ENCODE results near the gene RFXANK. TPM values are rescaled to one million over a fixed set of nuclear protein-coding genes. Genes with fewer than 3 reads are reported as not detected.
"Not testable (repeated sequence)": the region's sequence is repeated elsewhere in the genome, so short reads cannot be mapped to it uniquely, and the experiment has no call there.

The RFXANK gene
- total RNA-seq, 1 experiment from 2014 or later, result 73.4 TPM

GRCh38 chr19:19215792-19216191 is 23.7 kb downstream of the RFXANK start:
- intact Hi-C loops (cut with micrococcal nuclease; ENCODE audit: unreplicated experiment), result no loop called here
- no peaks in the 10 kb centered on the region for H3K9me3 ChIP-seq
- H3K36me3 ChIP-seq (ENCODE audit: control insufficient read depth, insufficient read depth, low read length), result no peaks in the 10 kb centered on the region
- no peak overlapping the region for H3K4me3 Mint-ChIP-seq (ENCODE audit: unreplicated experiment)
- H3K27me3 ChIP-seq (replicated peaks; ENCODE audit: control insufficient read depth, insufficient read depth, low read length), result no peaks in the 10 kb centered on the region
- no peak overlapping the region for H3K4me3 ChIP-seq (ENCODE audit: low read depth, low read length)
- no peak for DNase-seq
- H3K27me3 Mint-ChIP-seq (ENCODE audit: insufficient read depth, unreplicated experiment), result peaks cover 8% of the 10 kb centered on the region
- no peak overlapping the region for H3K27ac Mint-ChIP-seq (ENCODE audit: unreplicated experiment)
- H3K9me3 Mint-ChIP-seq (ENCODE audit: unreplicated experiment), result no peaks in the 10 kb centered on the region
- H3K36me3 Mint-ChIP-seq (ENCODE audit: insufficient read depth, unreplicated experiment), result no peaks in the 10 kb centered on the region
- POLR2A ChIA-PET, result no interaction called here
- TF ChIP-seq CTCF (IDR thresholded peaks at IDR 0.05; ENCODE audit: insufficient read depth in 1 of 2, low read depth in 1 of 2, low read length in 1 of 2, severe bottlenecking in 1 of 2, unreplicated experiment in 1 of 2), result no peak
- CTCF ChIA-PET, result interaction anchor here (1.7 kb wide), 1 partner anchor 9 kb away, joined by 6 read pairs; no protein-coding TSS in a partner anchor
- no peaks in the 10 kb centered on the region for H3K4me1 ChIP-seq
- no TSS peak for BruUV-seq (replicated peaks)
- no peaks in the 10 kb centered on the region for H3K4me1 Mint-ChIP-seq (ENCODE audit: low read depth, unreplicated experiment)

- BruUV-seq (replicated peaks), result no TSS peak
- H3K4me3 ChIP-seq (ENCODE audit: low read depth, low read length), result no peak overlapping the region
- no peaks in the 10 kb centered on the region for H3K36me3 ChIP-seq (ENCODE audit: control insufficient read depth, insufficient read depth, low read length)
- POLR2A ChIA-PET, result no interaction called here
- no peak for TF ChIP-seq CTCF (IDR thresholded peaks at IDR 0.05; ENCODE audit: insufficient read depth in 1 of 2, low read depth in 1 of 2, low read length in 1 of 2, severe bottlenecking in 1 of 2, unreplicated experiment in 1 of 2)
- no peak overlapping the region for H3K4me3 Mint-ChIP-seq (ENCODE audit: unreplicated experiment)
- H3K27me3 ChIP-seq (replicated peaks; ENCODE audit: control insufficient read depth, insufficient read depth, low read length), result no peaks in the 10 kb centered on the region
- DNase-seq, result peak in 1 of 2 experiments; percentile 55
- peaks cover 8% of the 10 kb centered on the region for H3K27me3 Mint-ChIP-seq (ENCODE audit: insufficient read depth, unreplicated experiment)
- intact Hi-C loops (cut with micrococcal nuclease; ENCODE audit: unreplicated experiment), result no loop called here
- no peak overlapping the region for H3K27ac Mint-ChIP-seq (ENCODE audit: unreplicated experiment)
- no peaks in the 10 kb centered on the region for H3K9me3 Mint-ChIP-seq (ENCODE audit: unreplicated experiment)
- no peaks in the 10 kb centered on the region for H3K4me1 Mint-ChIP-seq (ENCODE audit: low read depth, unreplicated experiment)
- CTCF ChIA-PET, result no interaction called here
- H3K4me1 ChIP-seq, result no peaks in the 10 kb centered on the region
- no peaks in the 10 kb centered on the region for H3K36me3 Mint-ChIP-seq (ENCODE audit: insufficient read depth, unreplicated experiment)
- H3K9me3 ChIP-seq, result no peaks in the 10 kb centered on the region
These were observed 25.0 kb downstream of the RFXANK start for GRCh38 chr19:19217099-19217498.

- H3K4me1 Mint-ChIP-seq (ENCODE audit: low read depth, unreplicated experiment), result no peaks in the 10 kb centered on the region
- no peaks in the 10 kb centered on the region for H3K9me3 ChIP-seq
- no peaks in the 10 kb centered on the region for H3K36me3 ChIP-seq (ENCODE audit: control insufficient read depth, insufficient read depth, low read length)
- no TSS peak for BruUV-seq (replicated peaks)
- H3K27me3 Mint-ChIP-seq (ENCODE audit: insufficient read depth, unreplicated experiment), result peaks cover 6% of the 10 kb centered on the region
- TF ChIP-seq CTCF (IDR thresholded peaks at IDR 0.05; ENCODE audit: insufficient read depth in 1 of 2, low read depth in 1 of 2, low read length in 1 of 2, severe bottlenecking in 1 of 2, unreplicated experiment in 1 of 2), result no peak
- H3K4me1 ChIP-seq, result no peaks in the 10 kb centered on the region
- no peak overlapping the region for H3K4me3 Mint-ChIP-seq (ENCODE audit: unreplicated experiment)
- intact Hi-C loops (cut with micrococcal nuclease; ENCODE audit: unreplicated experiment), result no loop called here
- H3K9me3 Mint-ChIP-seq (ENCODE audit: unreplicated experiment), result no peaks in the 10 kb centered on the region
- no peak overlapping the region for H3K27ac Mint-ChIP-seq (ENCODE audit: unreplicated experiment)
- ChIA-PET CTCF (no interaction called here), POLR2A (no interaction called here)
- no peak for DNase-seq
- no peaks in the 10 kb centered on the region for H3K36me3 Mint-ChIP-seq (ENCODE audit: insufficient read depth, unreplicated experiment)
- H3K27me3 ChIP-seq (replicated peaks; ENCODE audit: control insufficient read depth, insufficient read depth, low read length), result no peaks in the 10 kb centered on the region
- no peak overlapping the region for H3K4me3 ChIP-seq (ENCODE audit: low read depth, low read length)
These were observed 26.9 kb downstream of the RFXANK start for GRCh38 chr19:19218911-19219310.

GRCh38 chr19:19221000-19221399 is 28.9 kb downstream of the RFXANK start:
- H3K4me1 ChIP-seq; H3K27me3 ChIP-seq (replicated peaks; ENCODE audit: control insufficient read depth, insufficient read depth, low read length); H3K4me1 Mint-ChIP-seq (ENCODE audit: low read depth, unreplicated experiment); CTCF ChIA-PET; H3K4me3 ChIP-seq (ENCODE audit: low read depth, low read length); H3K9me3 Mint-ChIP-seq (ENCODE audit: unreplicated experiment); intact Hi-C loops (cut with micrococcal nuclease; ENCODE audit: unreplicated experiment); H3K4me3 Mint-ChIP-seq (ENCODE audit: unreplicated experiment); H3K9me3 ChIP-seq; BruUV-seq (replicated peaks); H3K27ac Mint-ChIP-seq (ENCODE audit: unreplicated experiment); H3K27me3 Mint-ChIP-seq (ENCODE audit: insufficient read depth, unreplicated experiment); POLR2A ChIA-PET; DNase-seq; H3K36me3 Mint-ChIP-seq (ENCODE audit: insufficient read depth, unreplicated experiment); H3K36me3 ChIP-seq (ENCODE audit: control insufficient read depth, insufficient read depth, low read length): not testable (repeated sequence)
